Left ventricle myocardium inferior (tissue), 1 donor: ENCODE data around the gene CEP85L. TPM values are rescaled to one million over a fixed set of nuclear protein-coding genes. Genes with fewer than 3 reads are reported as not detected.

Experiments used
- DNase-seq: peaks from one replicate; pipeline ENCODE4 v3.0.0-alpha.2; 2020
- H3K27ac ChIP-seq: fragments of 200-600 bp; replicated peaks from 2 replicates; pipeline ENCODE4 v1.8.0; 2021
- H3K27me3 ChIP-seq: fragments of 200-600 bp; 2 replicates; pipeline ENCODE4 v1.8.0; 2021; ENCODE audit warnings: low read depth
- H3K36me3 ChIP-seq: fragments of 200-600 bp; 2 replicates; pipeline ENCODE4 v1.8.0; 2021
- H3K4me1 ChIP-seq: fragments of 200-600 bp; 2 replicates; pipeline ENCODE4 v1.8.0; 2021
- H3K4me3 ChIP-seq: fragments of 200-600 bp; 2 replicates; pipeline ENCODE4 v1.8.0; 2021; ENCODE audit warnings: mild to moderate bottlenecking, moderate library complexity
- H3K9me3 ChIP-seq: fragments of 200-600 bp; replicated peaks from 2 replicates; pipeline ENCODE4 v1.8.0; 2021
- intact Hi-C: fragments of 100-400 bp; cut with micrococcal nuclease; formaldehyde crosslinking; loops from one replicate; pipeline ENCODE4 v1.11.0; 2022
- total RNA-seq: library from RNA; stranded (reverse); fragmentation: NEBNext Ultra II Directional; extraction: Animal tissue kit (Norgen Biotek cat#: 25700); gene quantifications from one replicate; pipeline ENCODE4 v1.2.1, GENCODE V29; 2021
- TF ChIP-seq, protein P1 (sequence below): fragments of 200-600 bp; IDR thresholded peaks from 2 replicates; pipeline ENCODE4 v1.8.0; 2021; ENCODE audit warnings: antibody characterized with exemption, mild to moderate bottlenecking, borderline replicate concordance
- donor health status: DM: no; HTN: yes; CAD: no; lungs with severe emphysema.

The CEP85L gene
- total RNA-seq, 1 donor from 2014 or later = 11.5 TPM

DNA sequence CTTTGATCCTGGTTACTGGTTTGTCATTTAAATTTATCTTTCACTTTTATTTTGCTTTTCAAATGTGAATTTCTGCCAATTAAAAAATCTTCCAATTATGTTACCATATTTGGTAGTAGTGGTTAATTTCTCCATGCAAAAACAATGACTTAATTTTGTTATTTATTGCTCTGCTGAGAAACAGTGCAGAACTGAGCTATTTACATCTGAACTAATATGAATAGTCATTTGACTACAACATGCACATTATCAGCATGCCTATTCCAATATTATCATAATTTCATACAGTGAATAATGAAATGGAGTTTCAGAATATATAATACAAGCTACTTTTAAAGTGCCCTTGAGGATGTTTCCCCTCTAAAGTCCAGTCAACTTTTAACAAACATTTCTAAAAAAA is 102.8 kb downstream of the CEP85L start:
- Histone ChIP-seq H3K4me3 (peak overlapping the region; percentile 63), H3K36me3 (peaks cover 33% of the 10 kb centered on the region), H3K4me1 (peaks cover 60% of the 10 kb centered on the region), H3K27me3 (no peaks in the 10 kb centered on the region), H3K27ac (peak overlapping the region; percentile 82), H3K9me3 (no peaks in the 10 kb centered on the region)
- TF ChIP-seq, protein P1, sequence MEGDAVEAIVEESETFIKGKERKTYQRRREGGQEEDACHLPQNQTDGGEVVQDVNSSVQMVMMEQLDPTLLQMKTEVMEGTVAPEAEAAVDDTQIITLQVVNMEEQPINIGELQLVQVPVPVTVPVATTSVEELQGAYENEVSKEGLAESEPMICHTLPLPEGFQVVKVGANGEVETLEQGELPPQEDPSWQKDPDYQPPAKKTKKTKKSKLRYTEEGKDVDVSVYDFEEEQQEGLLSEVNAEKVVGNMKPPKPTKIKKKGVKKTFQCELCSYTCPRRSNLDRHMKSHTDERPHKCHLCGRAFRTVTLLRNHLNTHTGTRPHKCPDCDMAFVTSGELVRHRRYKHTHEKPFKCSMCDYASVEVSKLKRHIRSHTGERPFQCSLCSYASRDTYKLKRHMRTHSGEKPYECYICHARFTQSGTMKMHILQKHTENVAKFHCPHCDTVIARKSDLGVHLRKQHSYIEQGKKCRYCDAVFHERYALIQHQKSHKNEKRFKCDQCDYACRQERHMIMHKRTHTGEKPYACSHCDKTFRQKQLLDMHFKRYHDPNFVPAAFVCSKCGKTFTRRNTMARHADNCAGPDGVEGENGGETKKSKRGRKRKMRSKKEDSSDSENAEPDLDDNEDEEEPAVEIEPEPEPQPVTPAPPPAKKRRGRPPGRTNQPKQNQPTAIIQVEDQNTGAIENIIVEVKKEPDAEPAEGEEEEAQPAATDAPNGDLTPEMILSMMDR = no peak
- intact Hi-C loops = no loop called here
- no peak for DNase-seq

DNA sequence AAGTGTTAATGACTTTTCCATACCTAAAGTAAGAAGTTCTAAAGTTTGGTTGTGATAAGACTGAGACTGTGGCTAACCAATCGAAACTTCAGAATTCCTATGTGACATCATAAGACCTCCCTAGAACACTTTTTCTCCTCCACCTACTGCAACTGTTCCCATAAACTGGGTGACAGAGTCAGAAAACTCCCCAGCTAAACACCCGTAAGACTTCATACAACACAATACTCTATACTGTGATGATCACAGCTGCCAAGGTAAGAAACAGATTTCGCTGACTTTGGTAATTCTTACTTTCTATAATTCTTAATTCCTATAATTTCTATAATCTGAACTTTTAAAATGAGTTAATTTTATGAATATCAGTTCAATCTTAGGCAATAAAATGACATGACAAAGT is 103.3 kb downstream of the CEP85L start, which contains the start of gene PLN:
Gene PLN (plus strand): TSS at position 161 of the 400 bp plus-strand sequence. CDS start 10,626 bp downstream, outside the sequence.
- DNase-seq = no peak
- Histone ChIP-seq H3K27me3 (no peaks in the 10 kb centered on the region), H3K36me3 (peaks cover 28% of the 10 kb centered on the region), H3K27ac (peak within 1 kb of the TSS; percentile 82), H3K9me3 (no peaks in the 10 kb centered on the region), H3K4me1 (peaks cover 56% of the 10 kb centered on the region), H3K4me3 (peak within 1 kb of the TSS; percentile 63)
- TF ChIP-seq, protein P1 = no peak
- intact Hi-C loops = no loop called here

DNA sequence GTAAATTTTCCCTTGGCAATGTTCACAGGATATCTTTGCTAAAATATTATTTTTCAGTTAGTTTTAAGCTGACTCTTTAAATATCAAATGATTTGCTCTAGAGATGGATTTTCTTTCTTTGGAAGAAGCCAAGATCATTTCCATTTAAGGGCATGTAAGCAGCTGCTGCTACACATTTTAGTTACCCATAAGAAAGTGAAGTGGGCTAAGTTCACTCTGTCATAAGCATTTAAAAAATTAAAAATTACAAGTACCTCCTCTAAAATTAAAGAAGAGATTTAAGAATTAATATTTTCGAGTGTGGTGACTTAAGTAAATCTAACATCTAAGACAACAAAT is 104.5 kb downstream of the CEP85L start:
- peaks cover 15% of the 10 kb centered on the region for H3K36me3 ChIP-seq
- no peaks in the 10 kb centered on the region for H3K9me3 ChIP-seq
- no peak for DNase-seq
- H3K27me3 ChIP-seq = no peaks in the 10 kb centered on the region
- intact Hi-C loops = no loop called here
- peak overlapping the region; percentile 82 for H3K27ac ChIP-seq
- TF ChIP-seq, protein P1 = no peak
- peak overlapping the region; percentile 63 for H3K4me3 ChIP-seq
- peaks cover 51% of the 10 kb centered on the region for H3K4me1 ChIP-seq

DNA sequence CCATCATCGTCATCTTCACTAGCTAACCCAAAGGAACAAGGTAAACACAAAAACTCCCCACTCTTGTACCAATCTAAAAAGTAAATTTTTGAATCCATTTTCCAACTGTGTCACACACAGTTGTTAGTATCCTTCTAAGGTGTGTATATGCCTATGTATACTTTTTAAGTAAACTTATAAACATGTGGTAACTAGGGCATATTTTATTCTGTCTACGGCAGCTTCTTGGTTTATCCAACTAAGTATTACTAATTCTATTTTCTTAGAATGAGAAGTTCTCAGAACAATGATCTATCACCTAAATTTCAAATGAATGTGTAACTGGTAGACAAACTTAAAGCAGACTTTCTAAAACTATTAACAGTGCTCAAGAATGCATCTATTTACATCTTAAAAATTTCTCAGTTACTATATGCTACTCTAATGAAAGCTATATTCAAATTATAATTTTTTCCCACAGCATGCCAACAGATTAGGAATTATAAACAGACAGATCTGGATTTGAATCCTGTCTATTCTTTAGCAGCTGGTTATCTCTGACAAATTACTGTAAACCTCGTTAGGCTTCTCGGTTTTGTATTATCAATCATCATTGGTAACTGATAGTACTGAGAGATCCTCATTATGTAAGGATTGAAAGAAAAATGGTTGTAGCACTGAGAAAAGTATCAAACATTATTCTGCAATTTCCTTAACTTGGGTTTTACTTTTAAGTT is 105.1 kb downstream of the CEP85L start:
- intact Hi-C loops = no loop called here
- Histone ChIP-seq H3K9me3 (no peaks in the 10 kb centered on the region), H3K27ac (peak overlapping the region; percentile 82), H3K4me1 (peaks cover 48% of the 10 kb centered on the region), H3K4me3 (peak overlapping the region; percentile 63), H3K36me3 (peaks cover 13% of the 10 kb centered on the region), H3K27me3 (no peaks in the 10 kb centered on the region)
- DNase-seq = no peak
- TF ChIP-seq, protein P1 = no peak

DNA sequence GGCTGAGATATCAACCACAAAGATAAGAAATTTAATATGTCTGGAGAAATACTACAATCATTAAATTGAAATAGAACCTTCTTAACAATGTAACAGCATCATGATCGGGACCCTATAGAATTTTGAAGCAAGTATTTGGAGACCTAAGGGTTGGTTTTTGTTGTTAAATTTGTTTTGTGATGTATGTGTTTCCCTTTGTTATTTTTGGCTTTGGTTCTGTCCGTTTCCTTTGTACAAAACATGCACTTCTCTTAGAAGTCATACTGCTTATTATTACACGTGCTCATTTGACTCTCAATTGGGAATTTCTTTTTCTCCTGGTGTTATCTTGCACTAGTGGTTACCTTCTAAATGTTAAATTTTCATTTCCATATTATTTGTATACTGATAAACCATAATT is 107.3 kb downstream of the CEP85L start:
- DNase-seq = no peak
- TF ChIP-seq, protein P1 = no peak
- H3K4me3 ChIP-seq = peak overlapping the region; percentile 63
- no peaks in the 10 kb centered on the region for H3K27me3 ChIP-seq
- peak overlapping the region; percentile 82 for H3K27ac ChIP-seq
- peaks cover 55% of the 10 kb centered on the region for H3K4me1 ChIP-seq
- peaks cover 5% of the 10 kb centered on the region for H3K36me3 ChIP-seq
- no peaks in the 10 kb centered on the region for H3K9me3 ChIP-seq
- intact Hi-C loops = no loop called here
